Natural killer cell treated with Interleukin-12 subunit alpha and Interleukin-12 subunit beta and Interleukin-15 and Interleukin-18, amount 100 ng/mL, for 72 hours (primary cell): ENCODE data around the gene LIMS1. TPM values are rescaled to one million over a fixed set of nuclear protein-coding genes. Genes with fewer than 3 reads are reported as not detected.
"Not testable (repeated sequence)": the region's sequence is repeated elsewhere in the genome, so short reads cannot be mapped to it uniquely, and the experiment has no call there.

Source experiments
- ATAC-seq, 2 donors: fragments of 150-1000 bp; cut with Tn5 transposase in 1 of 2; sonication (Bioruptor Pico), chemical (Tn5 transposase) in 1 of 2; 2 replicates each; pipeline ENCODE4 v1.10.0; 2021
- DNase-seq: peaks from one replicate; pipeline ENCODE4 v3.0.0; 2022; ENCODE audit warnings: low spot score
- H3K27ac Mint-ChIP-seq, 2 donors: 1 replicate in 1 of 2; 2 replicates in 1 of 2; pipeline ENCODE4 v1.8.0; 2022; ENCODE audit warnings: mixed read lengths in 2 of 2, mild to moderate bottlenecking in 1 of 2, moderate library complexity in 1 of 2
- H3K27me3 Mint-ChIP-seq, 2 donors: 1 replicate in 1 of 2; 2 replicates in 1 of 2; pipeline ENCODE4 v1.8.0; 2022; ENCODE audit warnings: mixed read lengths in 2 of 2
- H3K36me3 Mint-ChIP-seq: one replicate; pipeline ENCODE4 v1.8.0; 2022; ENCODE audit warnings: mixed read lengths
- H3K4me1 Mint-ChIP-seq, 2 donors: 1 replicate in 1 of 2; 2 replicates in 1 of 2; pipeline ENCODE4 v1.8.0; 2022; ENCODE audit warnings: low read depth in 2 of 2, mixed read lengths in 2 of 2, mild to moderate bottlenecking in 1 of 2
- H3K4me3 Mint-ChIP-seq: one replicate; pipeline ENCODE4 v1.8.0; 2022; ENCODE audit warnings: mixed read lengths
- H3K9me3 Mint-ChIP-seq: 2 replicates; pipeline ENCODE4 v1.8.0; 2022; ENCODE audit warnings: mixed read lengths
- total RNA-seq, 2 donors: library from RNA; stranded (reverse); gene quantifications; one replicate each; pipeline ENCODE4 v1.2.3, GENCODE V29; 2022

Gene LIMS1
- total RNA-seq, 2 donors from 2014 or later: 38.7 to 44.7 TPM

DNA sequence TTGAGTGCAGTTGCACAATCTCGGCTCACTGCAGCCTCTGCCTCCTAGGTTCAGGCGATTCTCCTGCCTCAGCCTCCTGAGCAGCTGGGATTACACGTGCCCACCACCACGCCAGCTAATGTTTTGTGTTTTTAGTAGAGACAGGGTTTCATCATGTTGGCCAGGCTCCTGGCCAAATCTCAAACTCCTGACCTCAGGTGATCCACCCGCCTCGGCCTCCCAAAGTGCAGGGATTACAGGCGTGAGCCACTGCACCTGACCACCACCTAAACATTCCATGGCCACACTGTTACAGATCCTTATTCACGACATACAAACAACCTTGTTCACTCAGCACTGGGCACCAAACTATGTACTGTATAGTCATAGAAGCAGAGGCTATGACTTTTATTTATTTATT is 116.2 kb downstream of the LIMS1 start:
- H3K9me3 Mint-ChIP-seq, H3K4me3 Mint-ChIP-seq, H3K27me3 Mint-ChIP-seq, DNase-seq, H3K36me3 Mint-ChIP-seq, ATAC-seq: not testable (repeated sequence)
- peaks cover 24 to 37% of the 10 kb centered on the region in 2 donors for H3K4me1 Mint-ChIP-seq
- peak overlapping the region; percentile 67 to 68 for H3K27ac Mint-ChIP-seq

GRCh38 chr2:108651468-108651867 is 117.2 kb downstream of the LIMS1 start:
- H3K4me3 Mint-ChIP-seq, DNase-seq, H3K27me3 Mint-ChIP-seq, ATAC-seq, H3K36me3 Mint-ChIP-seq, H3K9me3 Mint-ChIP-seq: not testable (repeated sequence)
- H3K27ac Mint-ChIP-seq: peak overlapping the region; percentile 67 to 68
- peaks cover 24 to 33% of the 10 kb centered on the region in 2 donors for H3K4me1 Mint-ChIP-seq

- H3K4me3 Mint-ChIP-seq: peak overlapping the region; percentile 73
- not testable (repeated sequence) for H3K27me3 Mint-ChIP-seq, H3K9me3 Mint-ChIP-seq, H3K36me3 Mint-ChIP-seq
- H3K4me1 Mint-ChIP-seq: peaks cover 24 to 33% of the 10 kb centered on the region in 2 donors
- DNase-seq (peak; percentile 78), ATAC-seq (peak; percentile 97 to 98)
- H3K27ac Mint-ChIP-seq: peak overlapping the region; percentile 88 to 93
These were observed 118.1 kb downstream of the LIMS1 start for GRCh38 chr2:108652187-108652931.

- not testable (repeated sequence) for H3K9me3 Mint-ChIP-seq, H3K36me3 Mint-ChIP-seq, ATAC-seq, DNase-seq, H3K27me3 Mint-ChIP-seq, H3K4me3 Mint-ChIP-seq
- Mint-ChIP-seq H3K27ac (peak overlapping the region; percentile 67 to 75), H3K4me1 (peaks cover 18 to 30% of the 10 kb centered on the region in 2 donors)
These were observed 119.2 kb downstream of the LIMS1 start for GRCh38 chr2:108653425-108653824.

GRCh38 chr2:108653849-108654248 is 119.6 kb downstream of the LIMS1 start:
- ATAC-seq: not testable (repeated sequence)
- H3K4me3 Mint-ChIP-seq: peak overlapping the region; percentile 45

GRCh38 chr2:108654521-108655125 is 120.4 kb downstream of the LIMS1 start:
- H3K4me3 Mint-ChIP-seq, DNase-seq, H3K9me3 Mint-ChIP-seq, H3K27me3 Mint-ChIP-seq, H3K36me3 Mint-ChIP-seq, ATAC-seq, H3K27ac Mint-ChIP-seq: not testable (repeated sequence)
- H3K4me1 Mint-ChIP-seq: peaks cover 13 to 19% of the 10 kb centered on the region in 2 donors

More at GRCh38 chr2:108653849-108654248, 119.6 kb downstream of the LIMS1 start:
- H3K4me1 Mint-ChIP-seq: peaks cover 17 to 26% of the 10 kb centered on the region in 2 donors
- not testable (repeated sequence) for DNase-seq, H3K9me3 Mint-ChIP-seq, H3K27me3 Mint-ChIP-seq, H3K36me3 Mint-ChIP-seq
- H3K27ac Mint-ChIP-seq: peak overlapping the region; percentile 67 to 75

- not testable (repeated sequence) for H3K36me3 Mint-ChIP-seq, H3K27me3 Mint-ChIP-seq, DNase-seq, H3K9me3 Mint-ChIP-seq, ATAC-seq, H3K4me3 Mint-ChIP-seq, H3K27ac Mint-ChIP-seq
- peaks cover 13 to 19% of the 10 kb centered on the region in 2 donors for H3K4me1 Mint-ChIP-seq
These were observed 121.0 kb downstream of the LIMS1 start for GRCh38 chr2:108655270-108655669.

- not testable (repeated sequence) for H3K4me3 Mint-ChIP-seq, H3K27ac Mint-ChIP-seq, H3K9me3 Mint-ChIP-seq, H3K27me3 Mint-ChIP-seq, ATAC-seq, H3K36me3 Mint-ChIP-seq, DNase-seq
- peaks cover 11 to 16% of the 10 kb centered on the region in 2 donors for H3K4me1 Mint-ChIP-seq
These were observed 122.0 kb downstream of the LIMS1 start for GRCh38 chr2:108656282-108656681.

DNA sequence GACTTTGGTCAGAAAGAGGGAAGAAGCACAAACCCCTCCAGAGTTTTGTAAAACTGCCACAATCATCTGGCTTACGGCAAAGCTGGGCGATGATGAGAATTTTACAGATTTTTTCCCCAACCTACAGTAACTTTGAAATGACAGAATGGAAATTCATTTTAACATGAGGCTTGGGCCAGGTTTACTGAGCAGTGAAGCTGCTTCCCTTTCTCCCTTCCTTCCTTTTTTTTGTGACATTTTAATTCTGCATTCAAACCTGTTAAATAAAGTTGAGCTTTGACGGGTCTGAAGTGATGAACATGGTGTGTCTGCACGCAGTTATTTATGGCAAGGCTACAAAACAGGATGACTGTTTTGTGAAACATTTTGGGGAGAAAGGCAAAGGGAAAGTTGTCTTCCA is 123.2 kb downstream of the LIMS1 start:
- H3K4me1 Mint-ChIP-seq: peaks cover 13 to 14% of the 10 kb centered on the region in 2 donors

DNA sequence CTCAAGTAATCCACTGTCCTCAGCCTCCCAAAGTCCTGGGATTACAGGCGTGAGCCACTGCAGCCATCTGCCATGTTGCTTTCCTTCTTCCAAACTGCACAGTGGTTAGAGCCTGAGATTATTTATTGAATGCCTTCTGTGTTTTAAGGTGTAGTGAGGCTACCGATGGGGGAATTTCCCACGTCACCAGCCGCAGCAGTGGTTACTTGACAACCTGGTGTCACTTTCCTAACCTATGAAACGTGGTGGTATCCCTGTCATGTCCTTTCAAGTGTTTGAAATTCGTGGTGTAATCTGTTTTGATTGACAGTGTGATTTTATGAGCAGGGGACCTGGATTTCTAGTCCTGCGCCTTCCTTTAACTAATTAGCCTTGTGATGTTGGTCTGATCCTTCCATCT is 124.3 kb downstream of the LIMS1 start:
- H3K27me3 Mint-ChIP-seq, H3K9me3 Mint-ChIP-seq, H3K36me3 Mint-ChIP-seq, H3K4me3 Mint-ChIP-seq, H3K27ac Mint-ChIP-seq, DNase-seq: not testable (repeated sequence)
- peak in 1 of 2 donors; percentile 40 for ATAC-seq
- H3K4me1 Mint-ChIP-seq: peaks cover 15 to 16% of the 10 kb centered on the region in 2 donors

More for the DNA sequence above, 123.2 kb downstream of the LIMS1 start:
- not testable (repeated sequence) for H3K36me3 Mint-ChIP-seq, DNase-seq, H3K27ac Mint-ChIP-seq, H3K4me3 Mint-ChIP-seq, ATAC-seq, H3K9me3 Mint-ChIP-seq, H3K27me3 Mint-ChIP-seq

GRCh38 chr2:108661493-108661892 is 127.2 kb downstream of the LIMS1 start:
- H3K27ac Mint-ChIP-seq: not testable (repeated sequence)

DNA sequence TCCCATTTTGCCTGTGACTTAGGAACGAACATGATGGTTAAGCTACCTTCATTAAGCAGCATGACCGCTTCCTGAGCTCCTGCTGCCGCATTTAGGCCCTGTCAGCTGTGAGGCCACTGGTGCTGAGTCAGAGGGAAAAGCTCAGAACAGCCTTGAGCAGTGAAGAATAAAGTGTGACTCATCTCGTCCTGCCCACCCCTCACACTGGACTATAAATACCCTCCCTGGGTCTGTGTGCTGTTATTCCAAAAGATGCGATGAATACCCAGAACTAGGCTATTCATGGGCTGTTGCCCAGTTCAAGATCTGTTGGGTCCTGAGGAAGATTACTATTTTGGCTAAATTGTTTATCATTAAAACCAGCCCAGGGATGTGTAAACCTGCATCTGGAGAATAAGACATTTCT is 127.9 kb downstream of the LIMS1 start:
- H3K36me3 Mint-ChIP-seq, H3K4me3 Mint-ChIP-seq, H3K27me3 Mint-ChIP-seq, H3K9me3 Mint-ChIP-seq, DNase-seq: not testable (repeated sequence)
- Mint-ChIP-seq H3K27ac (peak overlapping the region in 1 of 2 donors; percentile 47), H3K4me1 (peaks cover 11 to 12% of the 10 kb centered on the region in 2 donors)
- ATAC-seq: peak; percentile 69 to 86

More at GRCh38 chr2:108661493-108661892, 127.2 kb downstream of the LIMS1 start:
- DNase-seq, H3K36me3 Mint-ChIP-seq, ATAC-seq, H3K27me3 Mint-ChIP-seq, H3K9me3 Mint-ChIP-seq: not testable (repeated sequence)
- Mint-ChIP-seq H3K4me3 (peak overlapping the region; percentile 23), H3K4me1 (peaks cover 11 to 12% of the 10 kb centered on the region in 2 donors)

DNA sequence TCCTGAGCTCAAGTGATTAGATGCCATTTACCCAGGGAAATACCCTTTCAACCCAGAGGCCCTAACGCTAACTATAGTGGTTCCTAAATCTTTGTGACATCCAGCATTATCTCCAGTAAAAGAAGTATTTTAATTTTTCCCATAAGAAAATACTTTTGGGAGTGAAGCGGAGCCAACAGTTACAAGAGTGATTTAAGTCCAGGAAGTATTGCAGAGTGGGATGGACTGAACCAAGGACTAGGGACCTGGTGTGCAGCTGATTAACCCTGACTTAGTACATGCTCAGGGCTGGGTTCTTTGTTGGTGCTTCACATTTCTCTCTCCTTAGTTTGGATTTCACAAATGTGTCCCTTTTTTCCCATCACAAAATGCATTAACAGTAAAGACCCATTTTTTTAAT is 129.1 kb downstream of the LIMS1 start:
- H3K27ac Mint-ChIP-seq: peak overlapping the region in 1 of 2 donors; percentile 47
- peaks cover 11 to 12% of the 10 kb centered on the region in 2 donors for H3K4me1 Mint-ChIP-seq
- not testable (repeated sequence) for ATAC-seq, H3K27me3 Mint-ChIP-seq, H3K36me3 Mint-ChIP-seq, H3K9me3 Mint-ChIP-seq, DNase-seq, H3K4me3 Mint-ChIP-seq

DNA sequence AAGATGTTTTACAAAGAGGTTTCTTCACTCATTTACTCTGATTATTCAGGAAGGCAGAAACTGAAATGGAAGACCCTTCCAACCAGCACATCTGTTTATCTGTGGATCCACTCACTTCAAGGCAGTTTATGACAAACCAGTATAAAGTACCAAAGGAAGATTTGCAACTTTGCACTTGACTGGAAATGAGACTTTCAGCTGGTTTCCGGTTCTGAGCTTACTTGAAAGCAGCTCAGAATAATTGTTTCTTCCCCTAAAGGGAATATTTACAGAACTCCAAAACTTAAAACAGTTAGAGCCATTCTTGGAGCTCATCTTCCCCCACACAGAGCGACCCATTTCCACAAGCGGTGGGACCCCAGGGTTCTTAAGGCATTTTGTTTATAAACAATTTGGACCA is 129.8 kb downstream of the LIMS1 start:
- not testable (repeated sequence) for H3K27me3 Mint-ChIP-seq, ATAC-seq, H3K4me3 Mint-ChIP-seq

More for the DNA sequence above, 129.8 kb downstream of the LIMS1 start:
- H3K4me1 Mint-ChIP-seq: peaks cover 11 to 12% of the 10 kb centered on the region in 2 donors
- H3K36me3 Mint-ChIP-seq, H3K27ac Mint-ChIP-seq, H3K9me3 Mint-ChIP-seq, DNase-seq: not testable (repeated sequence)
